ENCODE results near the gene EIF4E.

DNA sequence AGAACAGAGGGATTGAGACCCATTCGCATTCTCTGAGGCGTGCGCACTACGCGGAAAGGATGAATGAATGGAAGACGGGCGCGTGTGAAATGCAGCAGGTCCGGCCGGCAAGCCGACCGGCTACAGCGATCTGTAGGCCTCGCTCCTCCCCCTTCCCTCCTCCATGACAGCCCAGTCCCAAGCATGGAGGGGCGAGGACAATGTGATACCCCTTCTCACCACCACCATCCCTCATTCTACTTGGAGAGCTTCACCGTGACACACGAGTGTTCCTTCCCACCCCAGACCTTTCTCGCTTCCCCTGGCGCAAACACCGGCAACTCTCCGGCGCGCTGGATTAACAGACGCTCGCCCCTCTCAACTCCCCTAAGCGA lies 815 bp downstream of the EIF4E start:
- TF ChIP-seq POLR2A (IDR thresholded peaks at IDR 0.05): no peak
- TF ChIP-seq CTCF (IDR thresholded peaks at IDR 0.05): no peak
